Activated CD8-positive, alpha-beta T cell treated with anti-CD3 and anti-CD28 coated beads for 36 hours (primary cell): ENCODE data around the gene CST5. TPM values are rescaled to one million over a fixed set of nuclear protein-coding genes. Genes with fewer than 3 reads are reported as not detected.
"Not testable (repeated sequence)": the region's sequence is repeated elsewhere in the genome, so short reads cannot be mapped to it uniquely, and the experiment has no call there.

Experiments used
- ATAC-seq: fragments of 200-7000 bp; cut with Tn5 transposase; one replicate; pipeline ENCODE4 v1.10.0; 2021; ENCODE audit warnings: mild to moderate bottlenecking, moderate library complexity
- CTCF ChIA-PET: fragments of 350-600 bp; sonication (Branson Sonifier 250); formaldehyde crosslinking; loops from one replicate; lab custom pipeline; 2021; ENCODE audit warnings: antibody characterized with exemption; lab: Charles Lee
- POLR2A ChIA-PET: fragments of 350-600 bp; sonication (Branson Sonifier 250); formaldehyde crosslinking; loops from one replicate; lab custom pipeline; 2021; ENCODE audit warnings: antibody characterized with exemption; lab: Charles Lee
- DNase-seq: peaks from one replicate; pipeline ENCODE4 v3.0.0-alpha.2; 2020
- H3K27ac Mint-ChIP-seq: one replicate; pipeline ENCODE4 v1.8.0; 2021; ENCODE audit warnings: mild to moderate bottlenecking, mixed read lengths
- H3K27me3 Mint-ChIP-seq: one replicate; pipeline ENCODE4 v1.8.0; 2021; ENCODE audit warnings: mixed read lengths
- H3K36me3 Mint-ChIP-seq: one replicate; pipeline ENCODE4 v1.8.0; 2021; ENCODE audit warnings: low read depth, mixed read lengths
- H3K4me1 Mint-ChIP-seq: one replicate; pipeline ENCODE4 v1.8.0; 2021; ENCODE audit warnings: low read depth, mixed read lengths
- H3K4me3 Mint-ChIP-seq: one replicate; pipeline ENCODE4 v1.8.0; 2021; ENCODE audit warnings: mild to moderate bottlenecking, moderate library complexity, mixed read lengths
- H3K9me3 Mint-ChIP-seq: one replicate; pipeline ENCODE4 v1.8.0; 2021; ENCODE audit warnings: mixed read lengths
- intact Hi-C: fragments of 100-400 bp; cut with micrococcal nuclease; formaldehyde crosslinking; loops from one replicate; pipeline ENCODE4 v1.10.0; 2022
- total RNA-seq, 2 experiments: library from RNA; stranded (reverse); gene quantifications; one replicate each; pipeline ENCODE4 v1.2.3, GENCODE V29; 2021
- TF ChIP-seq, protein P1 (sequence below): fragments of 200-600 bp; IDR thresholded peaks from one replicate; pipeline ENCODE4 v1.8.0; 2022; ENCODE audit warnings: antibody characterized with exemption, mild to moderate bottlenecking

CST5 gene
- total RNA-seq, 2 experiments from 2014 or later, result not detected

DNA sequence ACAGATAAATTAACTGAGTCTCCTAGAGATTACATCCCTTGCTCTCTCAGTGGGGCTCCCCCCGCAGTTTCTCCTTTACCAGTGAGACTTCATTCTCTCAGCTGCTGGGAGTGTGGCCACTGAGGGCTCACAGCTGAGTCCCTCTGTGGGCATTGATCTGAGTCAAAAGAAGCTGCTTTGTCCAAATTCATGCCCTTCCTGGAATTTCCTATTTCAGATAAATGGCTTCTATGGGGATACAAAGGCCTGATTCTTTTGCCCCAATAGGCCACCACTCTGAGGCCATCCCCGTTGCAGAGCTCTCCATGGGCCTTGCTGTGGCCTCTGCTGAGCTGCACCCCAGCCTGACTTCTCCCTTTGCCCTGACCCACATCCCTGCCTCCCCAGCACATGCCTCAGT, 10.0 kb downstream of the CST5 start:
- no peak overlapping the region for H3K27ac Mint-ChIP-seq
- DNase-seq (no peak), ATAC-seq (no peak)
- no peak overlapping the region for H3K4me3 Mint-ChIP-seq
- H3K36me3 Mint-ChIP-seq, result no peaks in the 10 kb centered on the region
- ChIA-PET CTCF (no interaction called here), POLR2A (no interaction called here)
- H3K27me3 Mint-ChIP-seq, result peaks cover 15% of the 10 kb centered on the region
- intact Hi-C loops, result no loop called here
- TF ChIP-seq, protein P1, sequence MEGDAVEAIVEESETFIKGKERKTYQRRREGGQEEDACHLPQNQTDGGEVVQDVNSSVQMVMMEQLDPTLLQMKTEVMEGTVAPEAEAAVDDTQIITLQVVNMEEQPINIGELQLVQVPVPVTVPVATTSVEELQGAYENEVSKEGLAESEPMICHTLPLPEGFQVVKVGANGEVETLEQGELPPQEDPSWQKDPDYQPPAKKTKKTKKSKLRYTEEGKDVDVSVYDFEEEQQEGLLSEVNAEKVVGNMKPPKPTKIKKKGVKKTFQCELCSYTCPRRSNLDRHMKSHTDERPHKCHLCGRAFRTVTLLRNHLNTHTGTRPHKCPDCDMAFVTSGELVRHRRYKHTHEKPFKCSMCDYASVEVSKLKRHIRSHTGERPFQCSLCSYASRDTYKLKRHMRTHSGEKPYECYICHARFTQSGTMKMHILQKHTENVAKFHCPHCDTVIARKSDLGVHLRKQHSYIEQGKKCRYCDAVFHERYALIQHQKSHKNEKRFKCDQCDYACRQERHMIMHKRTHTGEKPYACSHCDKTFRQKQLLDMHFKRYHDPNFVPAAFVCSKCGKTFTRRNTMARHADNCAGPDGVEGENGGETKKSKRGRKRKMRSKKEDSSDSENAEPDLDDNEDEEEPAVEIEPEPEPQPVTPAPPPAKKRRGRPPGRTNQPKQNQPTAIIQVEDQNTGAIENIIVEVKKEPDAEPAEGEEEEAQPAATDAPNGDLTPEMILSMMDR, result no peak
- no peaks in the 10 kb centered on the region for H3K4me1 Mint-ChIP-seq
- no peaks in the 10 kb centered on the region for H3K9me3 Mint-ChIP-seq

DNA sequence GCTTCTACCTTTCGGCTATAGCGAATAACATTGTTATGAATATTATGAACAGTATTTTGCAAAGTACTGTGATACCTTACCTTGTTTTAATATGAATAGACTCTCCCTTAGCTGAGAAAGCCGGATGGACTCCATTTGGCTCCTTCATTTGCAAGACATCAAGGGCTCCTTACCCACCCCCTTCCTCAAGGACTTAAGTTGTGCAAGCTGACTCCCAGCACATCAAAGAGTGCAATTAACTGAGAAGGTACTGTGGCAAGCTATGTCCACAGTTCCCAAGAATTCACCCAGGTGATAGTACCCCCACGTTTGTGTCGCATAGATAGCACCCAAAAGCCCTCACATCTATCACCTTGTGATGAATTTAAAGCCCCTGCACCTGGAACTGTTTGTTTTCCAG, 11.2 kb downstream of the CST5 start:
- Mint-ChIP-seq H3K36me3 (no peaks in the 10 kb centered on the region), H3K4me3 (no peak overlapping the region), H3K9me3 (no peaks in the 10 kb centered on the region), H3K27ac (no peak overlapping the region), H3K27me3 (peaks cover 15% of the 10 kb centered on the region), H3K4me1 (no peaks in the 10 kb centered on the region)
- ATAC-seq (no peak), DNase-seq (no peak)
- CTCF ChIA-PET, result no interaction called here
- TF ChIP-seq, protein P1, result no peak
- intact Hi-C loops, result no loop called here
- POLR2A ChIA-PET, result no interaction called here

DNA sequence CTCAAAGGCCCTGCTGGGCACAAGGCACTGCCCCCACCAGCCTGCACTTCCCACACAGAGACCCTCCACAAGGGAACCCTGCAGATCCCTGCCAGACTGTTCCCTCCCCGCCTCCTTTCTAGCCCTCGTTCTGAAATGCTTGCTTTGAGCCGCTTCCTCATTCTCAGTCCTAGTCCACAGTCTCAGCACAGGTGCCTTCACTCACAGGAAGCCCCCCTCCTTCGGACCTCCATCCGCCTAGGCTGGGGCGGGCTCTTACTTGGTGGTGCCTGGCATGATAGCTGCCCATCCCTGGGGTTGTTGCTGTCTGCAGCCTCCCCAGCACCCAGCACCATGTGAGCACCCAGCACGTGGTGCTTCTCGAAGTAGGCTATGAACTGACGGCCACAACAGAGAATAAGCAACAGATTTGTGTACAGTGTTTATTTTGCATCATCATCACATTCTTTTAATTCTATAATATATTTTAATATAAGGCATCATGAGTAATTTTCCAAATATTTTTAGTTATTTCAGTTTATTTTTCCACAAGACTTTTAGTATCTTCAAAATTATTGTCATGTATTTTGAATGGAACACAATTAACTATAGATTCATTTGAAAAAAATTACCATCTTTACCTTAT, 12.3 kb downstream of the CST5 start:
- peaks cover 12% of the 10 kb centered on the region for H3K27me3 Mint-ChIP-seq
- ATAC-seq (no peak), DNase-seq (no peak)
- ChIA-PET POLR2A (no interaction called here), CTCF (no interaction called here)
- H3K4me3 Mint-ChIP-seq, result no peak overlapping the region
- no peaks in the 10 kb centered on the region for H3K4me1 Mint-ChIP-seq
- no peaks in the 10 kb centered on the region for H3K36me3 Mint-ChIP-seq
- no peaks in the 10 kb centered on the region for H3K9me3 Mint-ChIP-seq
- TF ChIP-seq, protein P1, result no peak
- H3K27ac Mint-ChIP-seq, result no peak overlapping the region
- intact Hi-C loops, result no loop called here

DNA sequence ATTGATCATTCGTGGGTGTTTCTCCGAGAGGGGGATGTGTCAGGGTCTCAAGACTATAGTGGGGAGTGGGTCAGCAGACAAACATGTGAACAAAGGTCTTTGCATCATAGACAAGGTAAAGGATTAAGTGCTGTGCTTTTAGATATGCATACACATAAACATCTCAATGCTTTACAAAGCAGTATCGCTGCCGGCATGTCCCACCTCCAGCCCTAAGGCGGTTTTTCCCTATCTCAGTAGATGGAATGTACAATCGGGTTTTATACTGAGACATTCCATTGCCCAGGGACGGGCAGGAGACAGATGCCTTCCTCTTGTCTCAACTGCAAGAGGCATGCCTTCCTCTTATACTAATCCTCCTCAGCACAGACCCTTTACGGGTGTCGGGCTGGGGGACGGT, 18.8 kb downstream of the CST5 start:
- H3K36me3 Mint-ChIP-seq, H3K27ac Mint-ChIP-seq, H3K4me1 Mint-ChIP-seq, POLR2A ChIA-PET, H3K9me3 Mint-ChIP-seq, DNase-seq, H3K27me3 Mint-ChIP-seq, CTCF ChIA-PET, H3K4me3 Mint-ChIP-seq, intact Hi-C loops, ATAC-seq: not testable (repeated sequence)

DNA sequence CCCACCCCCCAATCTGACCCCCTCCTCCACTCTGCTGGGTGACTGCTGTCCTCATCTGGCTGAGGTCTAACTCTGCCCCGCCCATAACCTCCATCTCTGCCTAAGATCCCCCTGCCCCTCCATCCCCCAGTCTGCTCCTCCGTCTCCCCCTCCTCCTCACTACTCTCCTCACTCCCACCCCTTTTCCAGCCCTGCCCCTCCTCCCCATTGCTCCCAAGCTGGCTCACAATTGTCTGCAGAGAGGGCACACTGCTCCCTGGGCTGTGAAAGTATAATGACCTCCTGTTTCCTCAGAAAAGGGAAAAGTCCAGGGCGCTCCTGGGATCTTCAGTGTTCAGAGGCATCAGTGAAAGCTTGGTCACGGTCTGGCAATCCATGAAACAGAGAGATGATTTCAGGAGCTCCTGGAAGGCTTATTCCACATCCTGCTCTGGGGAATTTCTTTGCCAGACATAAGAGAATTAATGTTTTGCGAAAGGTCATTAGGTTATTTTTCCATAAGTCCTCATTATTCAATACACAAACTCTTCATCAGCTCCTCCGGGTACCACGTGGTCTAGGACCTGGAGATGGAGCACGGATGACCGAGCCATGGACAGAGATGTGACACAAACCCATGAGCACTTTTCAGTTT, 21.5 kb downstream of the CST5 start:
- no peaks in the 10 kb centered on the region for H3K36me3 Mint-ChIP-seq
- ATAC-seq (no peak), DNase-seq (no peak)
- no peaks in the 10 kb centered on the region for H3K9me3 Mint-ChIP-seq
- POLR2A ChIA-PET, result no interaction called here
- CTCF ChIA-PET, result no interaction called here
- peaks cover 1% of the 10 kb centered on the region for H3K27me3 Mint-ChIP-seq
- TF ChIP-seq, protein P1, result no peak
- H3K4me3 Mint-ChIP-seq, result no peak overlapping the region
- intact Hi-C loops, result no loop called here
- H3K4me1 Mint-ChIP-seq, result no peaks in the 10 kb centered on the region
- H3K27ac Mint-ChIP-seq, result no peak overlapping the region
